ENCODE measurements around the gene NRF1.
"Not testable (repeated sequence)": the region's sequence is repeated elsewhere in the genome, so short reads cannot be mapped to it uniquely, and the experiment has no call there.

The NRF1 gene

DNA sequence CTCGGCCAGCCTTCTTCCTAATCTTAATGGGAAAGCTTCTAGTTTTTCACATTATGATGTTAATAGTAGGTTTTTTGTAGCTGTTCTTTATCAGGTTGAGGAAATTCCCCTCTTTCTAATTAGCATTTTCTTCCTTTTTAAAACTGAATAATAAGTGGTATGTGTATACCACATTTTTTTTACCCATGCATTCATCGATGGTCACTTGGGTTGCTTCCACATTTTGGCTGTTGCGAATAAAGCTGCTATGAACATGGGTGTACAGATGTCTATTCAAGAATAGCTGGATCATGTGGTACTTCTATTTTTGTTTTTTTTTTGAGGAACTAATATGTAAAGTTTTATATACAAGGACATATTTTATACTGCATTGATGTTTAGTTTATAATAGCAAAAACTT lies 44.3 kb downstream of the NRF1 start:
- DNase-seq (ENCODE audit: low read depth), result no peak
- H3K4me3 ChIP-seq (ENCODE audit: control insufficient read depth, low read depth, low read length), result no peak overlapping the region
- TF ChIP-seq, protein P1, sequence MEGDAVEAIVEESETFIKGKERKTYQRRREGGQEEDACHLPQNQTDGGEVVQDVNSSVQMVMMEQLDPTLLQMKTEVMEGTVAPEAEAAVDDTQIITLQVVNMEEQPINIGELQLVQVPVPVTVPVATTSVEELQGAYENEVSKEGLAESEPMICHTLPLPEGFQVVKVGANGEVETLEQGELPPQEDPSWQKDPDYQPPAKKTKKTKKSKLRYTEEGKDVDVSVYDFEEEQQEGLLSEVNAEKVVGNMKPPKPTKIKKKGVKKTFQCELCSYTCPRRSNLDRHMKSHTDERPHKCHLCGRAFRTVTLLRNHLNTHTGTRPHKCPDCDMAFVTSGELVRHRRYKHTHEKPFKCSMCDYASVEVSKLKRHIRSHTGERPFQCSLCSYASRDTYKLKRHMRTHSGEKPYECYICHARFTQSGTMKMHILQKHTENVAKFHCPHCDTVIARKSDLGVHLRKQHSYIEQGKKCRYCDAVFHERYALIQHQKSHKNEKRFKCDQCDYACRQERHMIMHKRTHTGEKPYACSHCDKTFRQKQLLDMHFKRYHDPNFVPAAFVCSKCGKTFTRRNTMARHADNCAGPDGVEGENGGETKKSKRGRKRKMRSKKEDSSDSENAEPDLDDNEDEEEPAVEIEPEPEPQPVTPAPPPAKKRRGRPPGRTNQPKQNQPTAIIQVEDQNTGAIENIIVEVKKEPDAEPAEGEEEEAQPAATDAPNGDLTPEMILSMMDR (conservative IDR thresholded peaks at IDR 0.05; ENCODE audit: control insufficient read depth, insufficient read depth, low read depth, low read length), result no peak

DNA sequence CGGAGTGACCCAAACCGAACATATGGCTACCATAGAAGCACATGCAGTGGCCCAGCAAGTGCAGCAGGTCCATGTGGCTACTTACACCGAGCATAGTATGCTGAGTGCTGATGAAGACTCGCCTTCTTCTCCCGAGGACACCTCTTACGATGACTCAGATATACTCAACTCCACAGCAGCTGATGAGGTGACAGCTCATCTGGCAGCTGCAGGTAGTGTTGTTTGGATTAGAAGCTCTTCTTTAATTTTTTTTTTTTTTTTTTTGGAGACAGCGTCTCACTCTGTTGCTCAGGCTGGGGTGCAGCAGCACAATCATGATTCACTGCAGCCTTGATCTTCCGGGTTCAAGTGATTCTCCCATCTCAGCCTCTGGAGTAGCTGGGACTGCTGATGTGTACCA lies 45.8 kb downstream of the NRF1 start:
- TF ChIP-seq, protein P1 (conservative IDR thresholded peaks at IDR 0.05; ENCODE audit: control insufficient read depth, insufficient read depth, low read depth, low read length), result no peak
- DNase-seq (ENCODE audit: low read depth), result peak; percentile 38
- no peak overlapping the region for H3K4me3 ChIP-seq (ENCODE audit: control insufficient read depth, low read depth, low read length)

DNA sequence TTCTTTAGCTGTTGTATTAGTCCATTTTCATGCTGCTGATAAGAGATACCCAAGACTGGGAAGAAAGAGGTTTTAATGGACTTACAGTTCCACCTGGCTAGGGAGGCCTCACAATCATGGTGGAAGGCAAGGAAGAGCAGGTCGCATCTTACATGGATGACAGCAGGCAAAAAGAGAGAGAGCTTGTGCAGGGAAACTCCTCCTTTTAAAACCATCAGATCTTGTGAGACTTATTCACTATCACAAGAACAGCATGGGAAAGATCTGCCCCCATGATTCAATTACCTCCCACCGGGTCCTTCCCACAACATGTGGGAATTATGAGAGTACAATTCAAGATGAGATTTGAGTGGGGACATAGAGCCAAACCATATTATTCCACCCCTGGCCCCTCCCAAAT lies 48.4 kb downstream of the NRF1 start:
- DNase-seq (ENCODE audit: low read depth); H3K4me3 ChIP-seq (ENCODE audit: control insufficient read depth, low read depth, low read length): not testable (repeated sequence)

DNA sequence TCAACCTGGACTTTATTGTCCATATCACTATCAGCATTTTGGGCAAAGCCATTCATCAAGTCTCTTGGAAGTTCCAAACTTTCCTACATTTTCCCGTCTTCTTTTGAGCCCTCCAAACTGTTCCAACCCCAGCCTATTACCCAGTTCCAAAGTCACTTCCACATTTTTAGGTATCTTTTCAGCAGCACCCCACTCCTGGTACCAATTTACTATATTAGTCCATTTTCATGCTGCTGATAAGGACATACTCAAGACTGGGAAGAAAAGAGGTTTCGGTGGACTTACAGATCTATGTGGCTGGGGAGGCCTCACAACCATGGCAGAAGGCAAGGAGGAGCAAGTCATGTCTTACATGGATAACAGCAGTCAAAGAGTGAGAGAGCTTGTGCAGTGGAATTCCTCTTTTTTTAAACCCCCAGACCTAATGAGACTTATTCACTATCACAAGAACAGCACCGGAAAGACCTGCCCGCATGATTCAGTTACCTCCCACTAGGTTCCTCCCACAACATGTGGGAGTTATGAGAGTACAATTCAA lies 50.2 kb downstream of the NRF1 start:
- H3K4me3 ChIP-seq (ENCODE audit: control insufficient read depth, low read depth, low read length), result no peak overlapping the region
- TF ChIP-seq, protein P1 (conservative IDR thresholded peaks at IDR 0.05; ENCODE audit: control insufficient read depth, insufficient read depth, low read depth, low read length), result no peak
- no peak for DNase-seq (ENCODE audit: low read depth)

DNA sequence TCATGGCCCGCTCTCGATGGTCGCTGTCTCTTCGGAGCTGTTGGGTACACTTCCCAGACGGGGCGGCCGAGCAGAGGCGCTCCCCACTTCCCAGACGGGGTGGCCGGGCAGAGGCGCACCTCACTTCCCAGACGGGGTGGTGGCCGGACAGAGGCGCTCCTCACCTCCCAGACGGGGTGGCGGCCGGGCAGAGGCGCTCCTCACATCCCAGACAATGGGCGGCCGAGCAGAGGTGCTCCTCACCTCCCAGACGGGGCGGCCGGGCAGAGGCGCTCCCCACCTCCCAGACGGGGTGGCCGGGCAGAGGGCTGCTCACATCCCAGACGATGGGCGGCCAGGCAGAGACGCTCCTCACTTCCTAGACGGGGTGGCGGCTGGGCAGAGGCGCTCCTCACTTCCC lies 51.7 kb downstream of the NRF1 start:
- not testable (repeated sequence) for H3K4me3 ChIP-seq (ENCODE audit: control insufficient read depth, low read depth, low read length); DNase-seq (ENCODE audit: low read depth)

DNA sequence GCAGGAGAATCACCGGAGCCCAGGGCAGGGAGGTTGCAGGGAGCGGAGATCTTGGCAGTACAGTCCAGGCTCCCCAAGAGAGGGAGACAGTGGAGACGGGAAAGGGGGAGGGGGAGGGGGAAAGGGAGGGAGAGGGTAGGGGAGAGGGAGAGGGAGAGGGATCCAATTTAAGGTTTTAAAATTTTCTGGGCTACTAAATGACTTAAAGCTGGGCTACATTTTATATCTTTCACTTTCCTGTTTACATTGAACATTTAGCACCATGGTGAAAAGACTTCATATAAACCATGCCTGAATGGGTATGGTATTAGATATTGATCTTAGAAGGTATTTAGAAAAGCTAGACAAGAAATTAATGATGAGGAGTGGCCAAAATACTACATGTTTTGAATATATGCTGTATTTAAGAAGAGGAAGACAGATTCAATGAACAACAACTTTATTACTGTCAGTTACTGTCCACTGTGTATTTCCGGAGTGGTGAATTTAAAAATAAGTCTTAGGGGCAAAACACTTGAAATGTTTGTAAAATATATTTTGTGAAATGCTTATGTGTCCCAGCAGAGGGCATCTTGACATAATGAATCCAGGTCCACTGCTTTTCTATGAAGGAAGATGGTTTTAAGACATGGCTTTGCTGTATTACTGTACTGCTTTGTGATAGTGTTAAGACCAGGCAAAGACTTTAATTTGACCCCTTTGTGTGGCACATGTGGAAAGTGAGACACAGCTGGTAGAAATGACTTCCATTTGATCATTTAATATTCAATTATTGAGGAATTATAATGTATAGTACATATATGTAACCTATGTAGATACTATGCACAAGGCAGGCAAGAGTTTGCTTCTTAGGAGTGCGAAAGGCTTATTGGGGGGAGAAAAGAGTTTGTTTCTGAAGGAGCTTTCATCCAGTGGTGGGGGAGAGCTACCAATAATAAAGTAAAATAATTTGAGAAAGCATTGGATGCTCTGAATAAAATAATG lies 52.8 kb downstream of the NRF1 start:
- DNase-seq (ENCODE audit: low read depth), result peak; percentile 82
- H3K4me3 ChIP-seq (ENCODE audit: control insufficient read depth, low read depth, low read length), result no peak overlapping the region
- TF ChIP-seq, protein P1 (conservative IDR thresholded peaks at IDR 0.05; ENCODE audit: control insufficient read depth, insufficient read depth, low read depth, low read length), result peak; percentile 59

DNA sequence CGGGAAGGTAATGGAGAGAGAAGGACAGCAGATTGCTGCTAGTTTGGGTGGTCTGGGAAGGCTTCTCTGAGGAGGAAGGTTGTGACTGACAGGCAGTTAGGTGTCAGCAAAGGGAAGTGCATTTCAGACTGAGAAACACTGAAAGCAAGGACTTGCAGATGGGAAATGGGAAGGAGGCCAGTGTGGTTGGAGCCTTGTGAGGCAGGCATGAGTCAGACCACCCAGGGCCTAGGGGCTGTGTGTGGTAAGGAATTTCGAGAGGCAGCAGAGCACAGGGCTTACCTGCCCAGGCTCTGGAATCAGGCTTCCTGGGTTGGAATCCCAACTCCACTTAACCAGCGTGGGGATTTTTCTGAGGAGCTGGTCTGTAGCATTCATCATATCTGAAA lies 53.5 kb downstream of the NRF1 start:
- H3K4me3 ChIP-seq (ENCODE audit: control insufficient read depth, low read depth, low read length), result no peak overlapping the region
- peak; percentile 97 for DNase-seq (ENCODE audit: low read depth)
- TF ChIP-seq, protein P1 (conservative IDR thresholded peaks at IDR 0.05; ENCODE audit: control insufficient read depth, insufficient read depth, low read depth, low read length), result no peak
